Measurements from ENCODE around the gene ARHGAP36. TPM values are rescaled to one million over a fixed set of nuclear protein-coding genes. Genes with fewer than 3 reads are reported as not detected.
A peak's percentile ranks its signal among the peaks of the same experiment; 100 is the strongest.

Gene ARHGAP36
- total and polyA plus RNA-seq, 9 of the 15 experiments (the other 6 are each of a cell fraction or from before 2014, with no cell fraction given): not detected

DNA sequence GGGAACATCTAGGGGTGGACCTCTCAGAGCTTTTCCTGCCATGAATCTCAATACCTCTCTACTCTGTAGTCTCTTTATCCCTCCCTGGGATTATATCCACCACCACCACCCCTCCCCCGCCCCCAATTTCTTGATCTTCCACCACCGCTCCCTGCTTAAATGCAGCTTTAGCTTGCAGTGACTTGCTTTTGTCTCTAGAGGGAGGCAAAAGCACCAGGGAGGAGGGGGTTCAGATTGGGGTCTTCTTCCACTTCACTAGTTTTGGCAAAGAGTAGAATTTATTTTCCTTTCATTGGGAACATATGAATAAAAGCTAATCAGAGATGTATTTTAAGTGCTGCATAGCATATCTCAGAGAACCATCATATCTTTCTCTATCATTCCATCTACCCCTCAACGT is 5.5 kb downstream of the ARHGAP36 start (continued):
- TF ChIP-seq TEAD4 (IDR thresholded peaks at IDR 0.05; ENCODE audit: low read length) (no peak), TEAD4 (CRISPR knock-in tag; IDR thresholded peaks at IDR 0.05; ENCODE audit: borderline replicate concordance) (no peak), ASH1L (IDR thresholded peaks at IDR 0.05; ENCODE audit: borderline replicate concordance, low read depth, partially characterized antibody) (no peak), IRF2 (CRISPR knock-in tag; IDR thresholded peaks at IDR 0.05) (no peak), ETV6 (IDR thresholded peaks at IDR 0.05; ENCODE audit: borderline replicate concordance in 1 of 2, low read depth in 2 of 2, low read length in 1 of 2) (no peak), ETV6 (CRISPR knock-in tag; IDR thresholded peaks at IDR 0.05; ENCODE audit: borderline replicate concordance) (no peak), ZBTB7A (IDR thresholded peaks at IDR 0.05; ENCODE audit: borderline replicate concordance, control insufficient read depth, low read depth, low read length) (peak; percentile 55; the same call in 1 of the 2 replicates), ZBED1 (IDR thresholded peaks at IDR 0.05) (no peak), KHSRP (IDR thresholded peaks at IDR 0.05) (no peak), L3MBTL2 (IDR thresholded peaks at IDR 0.05) (no peak), CEBPG (CRISPR knock-in tag; IDR thresholded peaks at IDR 0.05) (no peak), CEBPG (tag; conservative IDR thresholded peaks at IDR 0.05 in 1 of 2, IDR thresholded peaks at IDR 0.05 in 1 of 2) (no peak), ZNF699 (CRISPR knock-in tag; IDR thresholded peaks at IDR 0.05; ENCODE audit: insufficient replicate concordance) (no peak), SLC30A9 (CRISPR knock-in tag; IDR thresholded peaks at IDR 0.05) (no peak)
- TF ChIP-seq, protein P1, sequence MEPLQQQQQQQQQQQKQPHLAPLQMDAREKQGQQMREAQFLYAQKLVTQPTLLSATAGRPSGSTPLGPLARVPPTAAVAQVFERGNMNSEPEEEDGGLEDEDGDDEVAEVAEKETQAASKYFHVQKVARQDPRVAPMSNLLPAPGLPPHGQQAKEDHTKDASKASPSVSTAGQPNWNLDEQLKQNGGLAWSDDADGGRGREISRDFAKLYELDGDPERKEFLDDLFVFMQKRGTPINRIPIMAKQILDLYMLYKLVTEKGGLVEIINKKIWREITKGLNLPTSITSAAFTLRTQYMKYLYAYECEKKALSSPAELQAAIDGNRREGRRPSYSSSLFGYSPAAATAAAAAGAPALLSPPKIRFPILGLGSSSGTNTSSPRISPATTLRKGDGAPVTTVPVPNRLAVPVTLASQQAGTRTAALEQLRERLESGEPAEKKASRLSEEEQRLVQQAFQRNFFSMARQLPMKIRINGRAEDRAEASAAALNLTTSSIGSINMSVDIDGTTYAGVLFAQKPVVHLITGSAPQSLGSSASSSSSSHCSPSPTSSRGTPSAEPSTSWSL (CRISPR knock-in tag; IDR thresholded peaks at IDR 0.05; ENCODE audit: borderline replicate concordance): no peak
- TF ChIP-seq, protein P2, sequence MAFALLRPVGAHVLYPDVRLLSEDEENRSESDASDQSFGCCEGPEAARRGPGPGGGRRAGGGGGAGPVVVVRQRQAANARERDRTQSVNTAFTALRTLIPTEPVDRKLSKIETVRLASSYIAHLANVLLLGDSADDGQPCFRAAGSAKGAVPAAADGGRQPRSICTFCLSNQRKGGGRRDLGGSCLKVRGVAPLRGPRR (CRISPR knock-in tag; IDR thresholded peaks at IDR 0.05): no peak
- TF ChIP-seq, protein P3, sequence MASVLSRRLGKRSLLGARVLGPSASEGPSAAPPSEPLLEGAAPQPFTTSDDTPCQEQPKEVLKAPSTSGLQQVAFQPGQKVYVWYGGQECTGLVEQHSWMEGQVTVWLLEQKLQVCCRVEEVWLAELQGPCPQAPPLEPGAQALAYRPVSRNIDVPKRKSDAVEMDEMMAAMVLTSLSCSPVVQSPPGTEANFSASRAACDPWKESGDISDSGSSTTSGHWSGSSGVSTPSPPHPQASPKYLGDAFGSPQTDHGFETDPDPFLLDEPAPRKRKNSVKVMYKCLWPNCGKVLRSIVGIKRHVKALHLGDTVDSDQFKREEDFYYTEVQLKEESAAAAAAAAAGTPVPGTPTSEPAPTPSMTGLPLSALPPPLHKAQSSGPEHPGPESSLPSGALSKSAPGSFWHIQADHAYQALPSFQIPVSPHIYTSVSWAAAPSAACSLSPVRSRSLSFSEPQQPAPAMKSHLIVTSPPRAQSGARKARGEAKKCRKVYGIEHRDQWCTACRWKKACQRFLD (CRISPR knock-in tag; IDR thresholded peaks at IDR 0.05): no peak
- TF ChIP-seq, protein P4, sequence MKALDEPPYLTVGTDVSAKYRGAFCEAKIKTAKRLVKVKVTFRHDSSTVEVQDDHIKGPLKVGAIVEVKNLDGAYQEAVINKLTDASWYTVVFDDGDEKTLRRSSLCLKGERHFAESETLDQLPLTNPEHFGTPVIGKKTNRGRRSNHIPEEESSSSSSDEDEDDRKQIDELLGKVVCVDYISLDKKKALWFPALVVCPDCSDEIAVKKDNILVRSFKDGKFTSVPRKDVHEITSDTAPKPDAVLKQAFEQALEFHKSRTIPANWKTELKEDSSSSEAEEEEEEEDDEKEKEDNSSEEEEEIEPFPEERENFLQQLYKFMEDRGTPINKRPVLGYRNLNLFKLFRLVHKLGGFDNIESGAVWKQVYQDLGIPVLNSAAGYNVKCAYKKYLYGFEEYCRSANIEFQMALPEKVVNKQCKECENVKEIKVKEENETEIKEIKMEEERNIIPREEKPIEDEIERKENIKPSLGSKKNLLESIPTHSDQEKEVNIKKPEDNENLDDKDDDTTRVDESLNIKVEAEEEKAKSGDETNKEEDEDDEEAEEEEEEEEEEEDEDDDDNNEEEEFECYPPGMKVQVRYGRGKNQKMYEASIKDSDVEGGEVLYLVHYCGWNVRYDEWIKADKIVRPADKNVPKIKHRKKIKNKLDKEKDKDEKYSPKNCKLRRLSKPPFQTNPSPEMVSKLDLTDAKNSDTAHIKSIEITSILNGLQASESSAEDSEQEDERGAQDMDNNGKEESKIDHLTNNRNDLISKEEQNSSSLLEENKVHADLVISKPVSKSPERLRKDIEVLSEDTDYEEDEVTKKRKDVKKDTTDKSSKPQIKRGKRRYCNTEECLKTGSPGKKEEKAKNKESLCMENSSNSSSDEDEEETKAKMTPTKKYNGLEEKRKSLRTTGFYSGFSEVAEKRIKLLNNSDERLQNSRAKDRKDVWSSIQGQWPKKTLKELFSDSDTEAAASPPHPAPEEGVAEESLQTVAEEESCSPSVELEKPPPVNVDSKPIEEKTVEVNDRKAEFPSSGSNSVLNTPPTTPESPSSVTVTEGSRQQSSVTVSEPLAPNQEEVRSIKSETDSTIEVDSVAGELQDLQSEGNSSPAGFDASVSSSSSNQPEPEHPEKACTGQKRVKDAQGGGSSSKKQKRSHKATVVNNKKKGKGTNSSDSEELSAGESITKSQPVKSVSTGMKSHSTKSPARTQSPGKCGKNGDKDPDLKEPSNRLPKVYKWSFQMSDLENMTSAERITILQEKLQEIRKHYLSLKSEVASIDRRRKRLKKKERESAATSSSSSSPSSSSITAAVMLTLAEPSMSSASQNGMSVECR (CRISPR knock-in tag; IDR thresholded peaks at IDR 0.05): no peak

Measured in K562 (cell line).